Activated effector memory CD4-positive, alpha-beta T cell treated with Interleukin-2 at 50 U/mL for 16 hours (primary cell): ENCODE measurements around the gene RNF215.

Experiments used
- DNase-seq: peaks from one replicate; pipeline ENCODE4 v3.0.0-alpha.2; 2020

RNF215 gene

GRCh38 chr22:30386960-30387827 is at the start of gene RNF215:
Gene RNF215 (minus strand): TSS chr22:30387411. CDS start chr22:30387313, 98 bp downstream.
- DNase-seq, result peak; percentile 69

GRCh38 chr22:30436196-30436595 is 49.0 kb upstream of the RNF215 start:
- DNase-seq, result no peak

GRCh38 chr22:30435674-30436126 is 48.5 kb upstream of the RNF215 start:
- DNase-seq, result peak; percentile 75

- DNase-seq, result no peak
Measured at GRCh38 chr22:30434843-30435242, 47.6 kb upstream of the RNF215 start.

GRCh38 chr22:30433773-30434172 is 46.6 kb upstream of the RNF215 start:
- no peak for DNase-seq

GRCh38 chr22:30433227-30433626 is 46.0 kb upstream of the RNF215 start:
- no peak for DNase-seq

GRCh38 chr22:30432520-30432919 is 45.3 kb upstream of the RNF215 start:
- no peak for DNase-seq

GRCh38 chr22:30432096-30432495 is 44.9 kb upstream of the RNF215 start:
- no peak for DNase-seq

GRCh38 chr22:30430933-30431332 is 43.7 kb upstream of the RNF215 start:
- DNase-seq, result no peak

- DNase-seq, result no peak
Measured at GRCh38 chr22:30429887-30430286, 42.7 kb upstream of the RNF215 start.

GRCh38 chr22:30427871-30428270 is 40.7 kb upstream of the RNF215 start:
- DNase-seq, result no peak

- DNase-seq, result peak; percentile 78
Measured at GRCh38 chr22:30426388-30427353, 39.5 kb upstream of the RNF215 start.

- peak; percentile 28 for DNase-seq
Measured at GRCh38 chr22:30425616-30426387, 38.6 kb upstream of the RNF215 start, which contains the start of gene MTFP1. Gene MTFP1 (plus strand): TSS chr22:30425768. CDS start chr22:30425880, 112 bp downstream.

- DNase-seq, result no peak
Measured at GRCh38 chr22:30425327-30425615, 38.1 kb upstream of the RNF215 start.

GRCh38 chr22:30424534-30425326 is 37.5 kb upstream of the RNF215 start:
- no peak for DNase-seq

- peak; percentile 97 for DNase-seq
Measured at GRCh38 chr22:30423959-30424533, 36.8 kb upstream of the RNF215 start.

- no peak for DNase-seq
Measured at GRCh38 chr22:30423301-30423958, 36.2 kb upstream of the RNF215 start.

- DNase-seq, result no peak
Measured at GRCh38 chr22:30422481-30423300, 35.5 kb upstream of the RNF215 start.

- DNase-seq, result no peak
Measured at GRCh38 chr22:30421695-30422480, 34.7 kb upstream of the RNF215 start.
